ENCODE data around the gene HLA-DMB. TPM values are rescaled to one million over a fixed set of nuclear protein-coding genes. Genes with fewer than 3 reads are reported as not detected.

HLA-DMB gene
- total and polyA plus RNA-seq, 4 donors, result 2.8 to 13.1 (median 7.7) TPM

- Histone ChIP-seq H3K27me3 (ENCODE audit: control insufficient read depth in 4 of 4, insufficient read depth in 4 of 4, low read length in 3 of 4) (no peaks in the 10 kb centered on the region), H3K4me3 (ENCODE audit: low read depth in 1 of 3, low read length in 3 of 3) (peak overlapping the region in 1 of 3 donors; percentile 6), H3K9me3 (ENCODE audit: control insufficient read depth in 4 of 4, low read length in 3 of 4) (no peaks in the 10 kb centered on the region), H3K4me1 (ENCODE audit: control insufficient read depth in 4 of 4, insufficient read depth in 4 of 4, low read length in 3 of 4) (peaks cover 1 to 55% (median 47%) of the 10 kb centered on the region in 4 donors), H3K27ac (ENCODE audit: low read depth in 1 of 2, low read length in 2 of 2) (peak overlapping the region in 1 of 2 donors; percentile 7), H3K9ac (ENCODE audit: low read depth in 1 of 2, low read length in 2 of 2) (no peak overlapping the region), H3K36me3 (ENCODE audit: control insufficient read depth in 4 of 4, insufficient read depth in 3 of 4, low read depth in 1 of 4, low read length in 3 of 4) (peaks cover 28 to 74% (median 66%) of the 10 kb centered on the region in 4 donors)
- 57% methylated on average over 10 of the region's 10 CpGs for WGBS
- DNase-seq (ENCODE audit: low spot score), result no peak
- no peak for TF ChIP-seq ZBTB33 (IDR thresholded peaks at IDR 0.05)
- TF ChIP-seq HNF4A (conservative IDR thresholded peaks at IDR 0.05), result no peak
- no peak for TF ChIP-seq FOXA1 (IDR thresholded peaks at IDR 0.05)
- TF ChIP-seq SP1 (IDR thresholded peaks at IDR 0.05), result no peak
Observed at GRCh38 chr6:32977272-32977952, 36.6 kb upstream of the HLA-DMB start.

GRCh38 chr6:32976334-32977069 is 35.7 kb upstream of the HLA-DMB start:
- 88% methylated on average over 7 of the region's 7 CpGs for WGBS
- peak overlapping the region in 1 of 3 donors; percentile 0 for H3K4me3 ChIP-seq (ENCODE audit: low read depth in 1 of 3, low read length in 3 of 3)

More at GRCh38 chr6:32976334-32977069, 35.7 kb upstream of the HLA-DMB start:
- DNase-seq (ENCODE audit: low spot score), result no peak
- TF ChIP-seq ZBTB33 (IDR thresholded peaks at IDR 0.05) (no peak), MAX (IDR thresholded peaks at IDR 0.05) (no peak), SP1 (IDR thresholded peaks at IDR 0.05) (no peak), RXRA (IDR thresholded peaks at IDR 0.05) (no peak), TAF1 (conservative IDR thresholded peaks at IDR 0.05) (no peak), ATF3 (IDR thresholded peaks at IDR 0.05) (no peak), EGR1 (IDR thresholded peaks at IDR 0.05; ENCODE audit: low read depth in 2 of 2) (no peak), FOXA2 (IDR thresholded peaks at IDR 0.05) (no peak), FOXA1 (IDR thresholded peaks at IDR 0.05) (no peak), CTCF (IDR thresholded peaks at IDR 0.05; ENCODE audit: low read depth, low read length, missing input control) (no peak)
- Histone ChIP-seq H3K27ac (ENCODE audit: low read depth in 1 of 2, low read length in 2 of 2) (no peak overlapping the region), H3K4me1 (ENCODE audit: control insufficient read depth in 4 of 4, insufficient read depth in 4 of 4, low read length in 3 of 4) (peaks cover 1 to 55% (median 47%) of the 10 kb centered on the region in 4 donors), H3K9me3 (ENCODE audit: control insufficient read depth in 4 of 4, low read length in 3 of 4) (no peaks in the 10 kb centered on the region), H3K27me3 (ENCODE audit: control insufficient read depth in 4 of 4, insufficient read depth in 4 of 4, low read length in 3 of 4) (no peaks in the 10 kb centered on the region), H3K9ac (ENCODE audit: low read depth in 1 of 2, low read length in 2 of 2) (no peak overlapping the region), H3K36me3 (ENCODE audit: control insufficient read depth in 4 of 4, insufficient read depth in 3 of 4, low read depth in 1 of 4, low read length in 3 of 4) (peaks cover 29 to 67% (median 62%) of the 10 kb centered on the region in 4 donors)

All from liver (tissue), 9 donors.